MM.1S (cell line): ENCODE results near the gene NFU1.

ENCODE experiments used
- DNase-seq: peaks from one replicate; pipeline ENCODE4 v3.0.0-alpha.2; 2015
- H2AFZ ChIP-seq: fragments of 300-600 bp; sonication (generic); 2 replicates; pipeline ENCODE4 v1.6.0; 2016; ENCODE audit warnings: antibody characterized with exemption, low read length
- H3F3A ChIP-seq: fragments of 300-600 bp; sonication (generic); 2 replicates; pipeline ENCODE4 v1.6.1; 2016; ENCODE audit warnings: mild to moderate bottlenecking, antibody characterized with exemption, low read length, moderate library complexity, mixed read lengths; ENCODE audit not compliant: insufficient read depth
- H3K27ac ChIP-seq: fragments of 300-600 bp; sonication (generic); 2 replicates; pipeline ENCODE4 v1.5.1; 2016; ENCODE audit warnings: mild to moderate bottlenecking, low read length
- H3K27me3 ChIP-seq: fragments of 300-600 bp; sonication (generic); replicated peaks from 2 replicates; pipeline ENCODE4 v1.6.0; 2016; ENCODE audit warnings: low read length; ENCODE audit not compliant: insufficient read depth
- H3K36me3 ChIP-seq: fragments of 300-600 bp; sonication (generic); replicated peaks from 2 replicates; pipeline ENCODE4 v1.6.1; 2016; ENCODE audit warnings: mild to moderate bottlenecking, low read length, mixed read lengths; ENCODE audit not compliant: insufficient read depth
- H3K4me1 ChIP-seq: fragments of 300-600 bp; sonication (generic); 2 replicates; pipeline ENCODE4 v1.6.1; 2016; ENCODE audit warnings: low read length, mixed read lengths
- H3K4me2 ChIP-seq: fragments of 300-600 bp; sonication (generic); 2 replicates; pipeline ENCODE4 v1.6.0; 2016; ENCODE audit warnings: low read depth, low read length
- H3K4me3 ChIP-seq: fragments of 300-600 bp; sonication (generic); 2 replicates; pipeline ENCODE4 v1.5.1; 2016; ENCODE audit warnings: low read length, mixed read lengths
- H3K79me2 ChIP-seq: fragments of 300-600 bp; sonication (generic); 2 replicates; pipeline ENCODE4 v1.6.1; 2016; ENCODE audit warnings: mixed run types, low read length, mixed read lengths
- H3K9ac ChIP-seq: fragments of 300-600 bp; sonication (generic); 2 replicates; pipeline ENCODE4 v1.6.1; 2016; ENCODE audit warnings: low read length, mixed read lengths
- H3K9me2 ChIP-seq: fragments of 300-600 bp; sonication (generic); replicated peaks from 2 replicates; pipeline ENCODE4 v1.6.1; 2016; ENCODE audit warnings: mild to moderate bottlenecking, low read length, mixed read lengths; ENCODE audit not compliant: insufficient read depth
- H3K9me3 ChIP-seq: fragments of 300-600 bp; sonication (generic); replicated peaks from 2 replicates; pipeline ENCODE4 v1.6.1; 2016; ENCODE audit warnings: mild to moderate bottlenecking, low read length, mixed read lengths; ENCODE audit not compliant: insufficient read depth
- H4K20me1 ChIP-seq: fragments of 300-600 bp; sonication (generic); 2 replicates; pipeline ENCODE4 v1.6.1; 2016; ENCODE audit warnings: mild to moderate bottlenecking, low read length, moderate library complexity, mixed read lengths; ENCODE audit not compliant: insufficient read depth
- CTCF ChIP-seq: fragments of 300-600 bp; sonication (generic); IDR thresholded peaks from 2 replicates; pipeline ENCODE4 v1.5.1; 2016; ENCODE audit warnings: antibody characterized with exemption, low read length, mixed read lengths
- EZH2 ChIP-seq: fragments of 300-600 bp; sonication (generic); optimal IDR thresholded peaks from 2 replicates; pipeline ENCODE3; 2017; ENCODE audit warnings: low read depth, mild to moderate bottlenecking, antibody characterized with exemption, low read length, mixed read lengths
- EZH2phosphoT487 ChIP-seq: fragments of 300-600 bp; sonication (generic); IDR thresholded peaks from 2 replicates; pipeline ENCODE4 v1.6.1; 2018; ENCODE audit warnings: antibody characterized with exemption, low read length

NFU1 gene

GRCh38 chr2:69469784-69470183 is 32.5 kb upstream of the NFU1 start:
- Histone ChIP-seq H4K20me1 (no peaks in the 10 kb centered on the region), H3K4me1 (no peaks in the 10 kb centered on the region), H3K79me2 (no peaks in the 10 kb centered on the region), H3K9me2 (no peaks in the 10 kb centered on the region), H3K4me2 (no peak overlapping the region), H3K9ac (no peak overlapping the region), H3K27ac (no peak overlapping the region), H3K36me3 (no peaks in the 10 kb centered on the region), H3K9me3 (no peaks in the 10 kb centered on the region), H3F3A (no peaks in the 10 kb centered on the region), H3K4me3 (no peak overlapping the region), H3K27me3 (no peaks in the 10 kb centered on the region), H2AFZ (no peak overlapping the region)
- TF ChIP-seq EZH2phosphoT487 = no peak
- TF ChIP-seq EZH2 = no peak
- no peak for TF ChIP-seq CTCF
- no peak for DNase-seq

- TF ChIP-seq EZH2phosphoT487 = no peak
- TF ChIP-seq CTCF = no peak
- TF ChIP-seq EZH2 = no peak
These were observed 32.1 kb upstream of the NFU1 start for GRCh38 chr2:69469375-69469774.

GRCh38 chr2:69466728-69467127 is 29.5 kb upstream of the NFU1 start:
- H3K79me2 ChIP-seq = no peaks in the 10 kb centered on the region
- no peaks in the 10 kb centered on the region for H3K36me3 ChIP-seq
- no peaks in the 10 kb centered on the region for H3K27me3 ChIP-seq
- H3K9ac ChIP-seq = no peak overlapping the region
- no peaks in the 10 kb centered on the region for H3K9me2 ChIP-seq
- no peaks in the 10 kb centered on the region for H3K9me3 ChIP-seq
- H3K4me1 ChIP-seq = no peaks in the 10 kb centered on the region
- DNase-seq = no peak
- H2AFZ ChIP-seq = no peak overlapping the region
- no peak overlapping the region for H3K4me2 ChIP-seq
- TF ChIP-seq EZH2 = no peak
- no peak for TF ChIP-seq EZH2phosphoT487
- no peak for TF ChIP-seq CTCF
- H3K4me3 ChIP-seq = no peak overlapping the region
- no peak overlapping the region for H3K27ac ChIP-seq
- no peaks in the 10 kb centered on the region for H3F3A ChIP-seq
- H4K20me1 ChIP-seq = no peaks in the 10 kb centered on the region

More at GRCh38 chr2:69469375-69469774, 32.1 kb upstream of the NFU1 start:
- no peaks in the 10 kb centered on the region for H3K27me3 ChIP-seq
- H3K27ac ChIP-seq = no peak overlapping the region
- no peaks in the 10 kb centered on the region for H3K9me2 ChIP-seq
- no peak overlapping the region for H3K4me2 ChIP-seq
- no peaks in the 10 kb centered on the region for H3K9me3 ChIP-seq
- H3K4me3 ChIP-seq = no peak overlapping the region
- H3K9ac ChIP-seq = no peak overlapping the region
- H3F3A ChIP-seq = no peaks in the 10 kb centered on the region
- no peaks in the 10 kb centered on the region for H3K4me1 ChIP-seq
- H4K20me1 ChIP-seq = no peaks in the 10 kb centered on the region
- H3K79me2 ChIP-seq = no peaks in the 10 kb centered on the region
- no peaks in the 10 kb centered on the region for H3K36me3 ChIP-seq
- no peak for DNase-seq
- no peak overlapping the region for H2AFZ ChIP-seq
